GM18505 (cell line): ENCODE results near the gene PPM1H.
A peak's percentile ranks its signal among the peaks of the same experiment; 100 is the strongest.

Experiments used
- ATAC-seq: cut with Tn5 transposase; IDR thresholded peaks from one replicate; pipeline ENCODE4 v1.9.1; 2021; ENCODE audit not compliant: unreplicated experiment
- POLR2A ChIP-seq: IDR thresholded peaks from 4 replicates; pipeline ENCODE4 v1.6.1; 2011; ENCODE audit warnings: borderline replicate concordance; ENCODE audit not compliant: insufficient read depth, insufficient read length; ENCODE audit errors: extremely low read depth

PPM1H gene

GRCh38 chr12:62844915-62845314 is 90.0 kb downstream of the PPM1H start:
- ATAC-seq = no peak
- no peak for TF ChIP-seq POLR2A

DNA sequence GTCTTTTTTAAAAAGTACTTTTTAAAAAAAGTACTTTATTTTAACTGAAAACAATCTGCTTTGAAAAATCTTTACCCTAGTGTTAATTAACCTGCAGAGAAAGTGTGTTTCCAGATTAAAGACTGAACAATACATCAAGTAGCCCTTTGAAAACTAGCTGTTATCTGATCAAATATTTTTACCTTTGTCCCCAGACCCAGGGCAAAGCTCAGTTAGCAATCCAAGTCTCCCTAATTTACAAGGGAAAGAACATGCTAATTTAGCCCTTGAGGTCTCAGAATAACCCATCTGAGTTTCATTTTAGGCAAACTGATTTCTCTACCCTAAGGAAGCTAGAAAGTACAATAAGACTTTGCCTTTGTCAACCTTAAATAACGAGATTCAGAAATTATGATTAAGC is 91.2 kb downstream of the PPM1H start:
- no peak for ATAC-seq
- no peak for TF ChIP-seq POLR2A

- ATAC-seq = no peak
- no peak for TF ChIP-seq POLR2A
These were observed 93.1 kb downstream of the PPM1H start for GRCh38 chr12:62841846-62842245.

GRCh38 chr12:62840806-62841205 is 94.1 kb downstream of the PPM1H start:
- no peak for TF ChIP-seq POLR2A
- ATAC-seq = no peak

- TF ChIP-seq POLR2A = no peak
- no peak for ATAC-seq
These were observed 94.9 kb downstream of the PPM1H start for GRCh38 chr12:62839869-62840660.

- ATAC-seq = peak; percentile 79
- no peak for TF ChIP-seq POLR2A
These were observed 99.9 kb downstream of the PPM1H start for GRCh38 chr12:62834971-62835547.

- TF ChIP-seq POLR2A = no peak
- ATAC-seq = no peak
These were observed 100.5 kb downstream of the PPM1H start for GRCh38 chr12:62834406-62834805.

DNA sequence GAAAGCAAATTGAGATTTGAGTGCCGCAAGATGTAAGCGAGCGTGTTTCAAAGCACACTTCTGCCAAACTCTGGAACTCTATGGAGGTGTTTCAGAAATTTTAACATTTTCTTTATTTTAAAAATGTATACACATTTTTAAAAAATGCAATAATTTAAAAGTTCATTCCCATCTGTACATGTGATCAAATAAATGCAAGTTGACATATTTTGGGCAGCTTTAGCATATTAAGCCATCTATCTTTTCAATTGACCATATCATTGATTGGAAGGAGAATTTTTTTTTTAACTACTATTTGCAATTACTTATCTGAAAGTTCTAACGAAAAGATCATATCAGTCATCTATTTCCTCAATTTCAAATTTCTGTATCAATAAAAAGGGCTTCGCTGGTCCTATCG is 101.3 kb downstream of the PPM1H start:
- ATAC-seq = no peak
- no peak for TF ChIP-seq POLR2A

- no peak for ATAC-seq
- TF ChIP-seq POLR2A = no peak
These were observed 102.4 kb downstream of the PPM1H start for GRCh38 chr12:62832558-62832957.

GRCh38 chr12:62832027-62832426 is 102.9 kb downstream of the PPM1H start:
- no peak for TF ChIP-seq POLR2A
- ATAC-seq = no peak

DNA sequence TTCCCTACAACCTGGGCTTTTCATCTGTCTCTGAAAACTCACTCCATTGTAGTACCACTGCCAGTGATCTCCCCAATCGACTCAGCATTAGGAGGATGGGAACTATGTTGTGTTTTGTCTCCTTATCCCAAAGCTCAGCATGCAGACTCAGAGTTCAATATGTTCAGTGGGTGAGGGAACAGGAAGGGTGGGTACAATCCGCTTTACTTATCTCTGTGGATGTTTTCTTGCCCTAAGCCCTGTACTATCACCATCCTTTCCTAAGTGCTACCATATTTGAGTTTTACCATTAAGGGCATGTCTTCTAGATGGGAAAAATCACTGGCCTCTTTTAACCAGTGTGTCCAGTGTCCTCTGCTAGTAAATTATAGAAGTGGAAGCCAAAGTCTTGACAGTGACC is 107.1 kb downstream of the PPM1H start:
- no peak for ATAC-seq
- TF ChIP-seq POLR2A = no peak

- ATAC-seq = no peak
- TF ChIP-seq POLR2A = no peak
These were observed 107.9 kb downstream of the PPM1H start for GRCh38 chr12:62827042-62827441.

GRCh38 chr12:62817556-62818271 is 117.2 kb downstream of the PPM1H start:
- no peak for TF ChIP-seq POLR2A
- no peak for ATAC-seq

DNA sequence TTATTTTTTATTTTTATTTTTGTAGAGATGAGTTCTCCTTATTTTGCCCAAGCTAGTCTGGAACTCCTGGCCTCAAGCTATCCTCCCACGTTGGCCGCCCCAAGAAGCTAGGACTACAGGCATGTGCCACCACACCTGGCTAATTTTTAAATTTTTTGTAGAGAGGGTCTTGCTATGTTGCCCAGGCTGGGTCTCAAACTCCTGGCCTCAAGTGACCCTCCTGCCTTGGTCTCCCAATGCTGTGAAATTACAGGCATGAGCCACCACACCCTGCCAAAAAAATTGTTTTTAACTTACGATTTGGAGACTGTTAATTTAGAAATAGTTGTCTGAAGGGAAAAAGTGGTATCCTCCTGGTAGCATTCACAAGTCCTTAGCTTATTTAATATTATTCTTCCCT is 120.7 kb downstream of the PPM1H start:
- ATAC-seq = no peak
- TF ChIP-seq POLR2A = no peak
